GM06990 (cell line): Measurements from ENCODE around the gene KDM3B.

Source experiments
- DNase-seq: peaks from one replicate; pipeline ENCODE4 v3.0.0-alpha.2; 2011; ENCODE audit not compliant: insufficient read length; ENCODE audit errors: extremely low read depth
- H3K27me3 ChIP-seq: replicated peaks from 2 replicates; pipeline ENCODE4 v1.6.0; 2011; ENCODE audit warnings: low read length; ENCODE audit not compliant: control insufficient read depth, insufficient read depth
- H3K36me3 ChIP-seq: 2 replicates; pipeline ENCODE4 v1.5.1; 2011; ENCODE audit warnings: low read length; ENCODE audit not compliant: control insufficient read depth, insufficient read depth
- H3K4me3 ChIP-seq: replicated peaks from 2 replicates; pipeline ENCODE4 v1.5.1; 2011; ENCODE audit warnings: low read depth, mild to moderate bottlenecking, control low read depth, low read length
- TF ChIP-seq, protein P1 (sequence below): IDR thresholded peaks from 2 replicates; pipeline ENCODE4 v1.5.1; 2011; ENCODE audit warnings: low read length, control low read depth, mild to moderate bottlenecking, inconsistent platforms; ENCODE audit not compliant: insufficient read depth, poor library complexity, severe bottlenecking

Gene KDM3B

DNA sequence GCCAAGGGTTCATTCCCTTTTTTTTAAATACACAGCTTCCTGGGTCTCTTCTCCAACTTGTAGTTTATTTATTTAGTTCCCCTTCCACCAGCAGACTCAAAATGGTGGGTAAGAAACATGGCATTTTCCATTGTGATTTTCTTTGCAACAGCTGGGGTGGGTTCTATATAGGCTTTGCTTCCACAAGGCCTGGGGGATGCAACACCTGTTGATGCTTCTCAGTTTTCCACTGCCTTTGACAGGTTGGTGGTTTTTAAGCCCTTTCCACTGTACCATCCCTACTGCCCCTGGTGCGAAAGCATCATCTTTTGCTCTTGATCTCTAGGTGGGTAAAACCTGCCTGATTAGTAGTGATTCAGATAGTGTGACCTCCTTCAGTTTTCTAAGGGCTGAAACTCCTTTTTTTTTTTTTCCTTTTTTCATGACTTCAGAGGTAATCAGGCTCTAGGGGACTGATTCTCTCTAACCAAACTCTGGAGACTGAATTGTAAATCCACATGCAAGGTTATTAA is 8.5 kb downstream of the KDM3B start:
- no peaks in the 10 kb centered on the region for H3K27me3 ChIP-seq
- no peak overlapping the region for H3K4me3 ChIP-seq
- H3K36me3 ChIP-seq: 0 out of 2 replicates have a peak, but pooled peaks cover 1% of the 10 kb centered on the region
- DNase-seq: no peak
- TF ChIP-seq, protein P1, sequence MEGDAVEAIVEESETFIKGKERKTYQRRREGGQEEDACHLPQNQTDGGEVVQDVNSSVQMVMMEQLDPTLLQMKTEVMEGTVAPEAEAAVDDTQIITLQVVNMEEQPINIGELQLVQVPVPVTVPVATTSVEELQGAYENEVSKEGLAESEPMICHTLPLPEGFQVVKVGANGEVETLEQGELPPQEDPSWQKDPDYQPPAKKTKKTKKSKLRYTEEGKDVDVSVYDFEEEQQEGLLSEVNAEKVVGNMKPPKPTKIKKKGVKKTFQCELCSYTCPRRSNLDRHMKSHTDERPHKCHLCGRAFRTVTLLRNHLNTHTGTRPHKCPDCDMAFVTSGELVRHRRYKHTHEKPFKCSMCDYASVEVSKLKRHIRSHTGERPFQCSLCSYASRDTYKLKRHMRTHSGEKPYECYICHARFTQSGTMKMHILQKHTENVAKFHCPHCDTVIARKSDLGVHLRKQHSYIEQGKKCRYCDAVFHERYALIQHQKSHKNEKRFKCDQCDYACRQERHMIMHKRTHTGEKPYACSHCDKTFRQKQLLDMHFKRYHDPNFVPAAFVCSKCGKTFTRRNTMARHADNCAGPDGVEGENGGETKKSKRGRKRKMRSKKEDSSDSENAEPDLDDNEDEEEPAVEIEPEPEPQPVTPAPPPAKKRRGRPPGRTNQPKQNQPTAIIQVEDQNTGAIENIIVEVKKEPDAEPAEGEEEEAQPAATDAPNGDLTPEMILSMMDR: no peak

DNA sequence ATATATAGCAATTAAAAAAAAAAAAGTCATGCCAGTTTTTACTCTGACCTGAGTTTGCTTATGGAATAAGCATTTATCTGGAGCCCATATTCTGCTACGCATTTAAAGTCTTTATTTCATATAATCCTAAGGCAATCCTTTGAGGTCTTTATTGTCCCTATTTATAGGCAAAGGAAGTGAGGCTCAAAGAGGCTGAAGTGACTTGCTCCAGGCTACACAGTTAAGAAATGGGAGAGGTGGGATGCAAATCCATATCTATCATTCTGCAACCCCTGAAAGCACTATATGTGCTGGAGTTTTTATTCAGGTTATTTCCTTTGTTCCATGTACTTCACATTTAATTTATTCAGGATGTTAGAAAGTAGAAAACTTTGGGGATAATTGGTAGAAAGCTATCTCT is 12.1 kb downstream of the KDM3B start:
- H3K27me3 ChIP-seq: no peaks in the 10 kb centered on the region
- DNase-seq: no peak
- 0 out of 2 replicates have a peak, but pooled peaks cover 1% of the 10 kb centered on the region for H3K36me3 ChIP-seq
- no peak overlapping the region for H3K4me3 ChIP-seq
- TF ChIP-seq, protein P1: no peak

DNA sequence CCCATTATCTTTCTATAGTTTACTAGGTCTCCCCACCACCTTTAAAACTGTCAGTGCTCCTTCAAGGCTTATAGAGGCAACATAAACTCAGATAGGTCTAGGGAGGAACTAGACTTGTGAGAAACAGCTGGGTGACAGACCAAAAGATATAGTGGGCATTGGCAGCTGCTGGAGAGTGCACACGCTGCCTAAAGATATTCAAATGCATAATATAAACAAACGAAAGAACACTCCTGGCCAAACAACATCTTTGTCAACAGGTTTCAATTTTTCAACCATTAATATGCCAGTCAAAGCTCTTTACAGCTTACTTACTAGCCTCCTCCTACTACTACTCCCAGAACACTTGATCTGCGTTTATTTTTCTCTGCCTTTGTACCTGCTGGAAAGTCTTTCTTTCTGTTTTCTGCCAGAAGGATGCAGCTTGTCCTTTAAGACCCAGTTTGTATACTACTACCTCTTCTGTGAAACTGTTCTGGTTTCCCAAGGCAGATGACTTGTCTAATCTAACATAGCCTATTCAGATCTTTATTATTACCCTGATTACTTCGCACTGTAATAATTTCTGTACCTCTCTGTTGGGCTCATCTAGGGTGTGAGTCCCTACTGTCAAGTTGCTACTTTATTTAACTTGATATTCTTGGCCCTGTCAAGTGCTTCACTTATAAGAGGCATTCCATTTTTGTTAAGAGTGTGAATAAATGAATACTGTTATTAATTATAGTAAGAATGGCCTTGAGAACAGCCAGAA is 14.3 kb downstream of the KDM3B start:
- TF ChIP-seq, protein P1: no peak

DNA sequence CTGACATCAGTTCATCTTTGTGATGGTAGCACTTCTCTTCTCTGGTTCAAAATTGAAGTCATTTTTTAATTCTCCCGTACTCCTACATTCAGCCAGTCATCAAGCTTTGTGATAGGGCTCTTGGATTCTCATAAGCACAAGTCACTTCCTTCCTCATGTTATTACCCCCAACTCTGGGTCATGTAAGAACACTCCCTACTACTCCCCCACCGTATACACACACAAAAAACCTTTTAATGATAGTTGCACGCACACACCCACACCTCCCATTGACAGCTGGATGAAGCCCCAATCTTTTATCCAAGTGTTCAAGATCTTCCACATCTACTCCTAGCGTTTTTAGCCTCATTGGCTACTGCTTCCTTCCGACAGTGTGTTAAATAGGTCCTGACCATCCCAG is 16.8 kb downstream of the KDM3B start:
- TF ChIP-seq, protein P1: no peak
- no peak for DNase-seq
- Histone ChIP-seq H3K36me3 (no peaks in the 10 kb centered on the region), H3K27me3 (no peaks in the 10 kb centered on the region), H3K4me3 (no peak overlapping the region)

More for the DNA sequence above, 14.3 kb downstream of the KDM3B start:
- H3K27me3 ChIP-seq: no peaks in the 10 kb centered on the region
- H3K36me3 ChIP-seq: 0 out of 2 replicates have a peak, but pooled peaks cover under 1% of the 10 kb centered on the region
- no peak overlapping the region for H3K4me3 ChIP-seq
- DNase-seq: no peak

DNA sequence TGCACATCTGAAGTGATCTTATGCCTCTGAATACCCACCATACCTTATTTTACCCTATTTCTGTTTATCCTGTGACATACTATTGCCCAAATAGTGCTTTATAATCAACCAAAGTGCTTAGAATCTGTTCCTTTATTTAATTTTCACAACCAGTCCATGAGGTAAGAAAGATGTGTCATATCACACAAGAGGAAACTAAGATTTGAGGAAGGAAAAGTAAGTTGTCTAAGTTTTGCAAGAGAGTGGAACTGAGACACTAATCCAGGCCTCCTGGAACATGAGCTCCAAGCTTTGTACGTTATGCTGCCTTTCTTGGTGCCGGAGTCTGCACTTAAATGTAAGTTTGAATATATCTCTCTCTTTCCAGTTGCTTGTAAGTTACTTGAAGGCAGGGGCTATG is 17.2 kb downstream of the KDM3B start:
- TF ChIP-seq, protein P1: no peak
- Histone ChIP-seq H3K4me3 (no peak overlapping the region), H3K36me3 (no peaks in the 10 kb centered on the region), H3K27me3 (no peaks in the 10 kb centered on the region)
- DNase-seq: no peak
